NOMO-1 treated with dmso at 0.1 percent for 144 hours (cell line): Measurements from ENCODE around the gene AKAIN1.

Source experiments
- DNase-seq: peaks from one replicate; lab custom pipeline; 2025; ENCODE audit not compliant: unreplicated experiment; lab: John Stamatoyannopoulos, UW

The AKAIN1 gene

DNA sequence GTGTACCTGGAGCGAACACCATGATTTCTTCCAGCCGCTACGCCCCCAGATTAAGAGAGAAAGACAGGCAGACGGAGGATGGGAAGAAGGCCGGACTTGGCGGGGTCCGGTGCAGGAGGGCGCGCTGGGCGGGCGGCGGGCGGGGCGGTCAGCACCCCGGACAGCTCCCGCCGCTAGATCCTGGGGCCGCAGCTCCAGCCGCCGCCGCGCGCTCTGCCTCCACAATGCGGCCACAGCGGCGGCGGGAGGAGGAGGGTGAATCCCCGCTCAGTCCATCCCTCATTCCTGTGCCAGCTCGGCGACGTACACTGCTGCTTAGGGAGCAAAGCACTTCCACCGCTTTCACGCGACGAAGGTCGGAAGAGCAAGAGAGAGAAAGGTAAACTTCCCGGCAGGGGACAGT lies at the start of gene AKAIN1:
TSS of gene AKAIN1 (minus strand) at position 226 of the 403 bp plus-strand sequence. CDS start at position 22, 204 bp downstream.
- DNase-seq = no peak

DNA sequence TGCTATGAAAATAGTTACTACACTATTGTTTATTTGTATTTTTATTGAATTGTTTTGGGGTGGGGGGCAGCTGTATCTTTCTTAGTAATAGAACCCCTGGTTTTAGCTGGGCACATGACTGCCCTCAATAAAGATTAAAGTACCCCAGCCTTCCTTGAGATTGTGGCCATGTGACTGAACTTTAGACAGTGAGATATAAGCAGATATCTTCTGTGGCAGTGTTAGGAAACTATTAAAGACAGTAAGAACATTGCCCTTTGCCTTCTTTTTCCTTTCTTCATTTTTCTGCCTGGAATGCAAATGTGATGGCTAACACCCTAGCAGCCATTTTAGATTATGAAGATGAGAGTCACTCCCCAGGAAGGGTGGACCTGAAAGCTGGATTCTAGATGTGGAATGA lies 47.9 kb upstream of the AKAIN1 start:
- no peak for DNase-seq

GRCh38 chr18:5239447-5239846 lies 42.4 kb upstream of the AKAIN1 start:
- no peak for DNase-seq

DNA sequence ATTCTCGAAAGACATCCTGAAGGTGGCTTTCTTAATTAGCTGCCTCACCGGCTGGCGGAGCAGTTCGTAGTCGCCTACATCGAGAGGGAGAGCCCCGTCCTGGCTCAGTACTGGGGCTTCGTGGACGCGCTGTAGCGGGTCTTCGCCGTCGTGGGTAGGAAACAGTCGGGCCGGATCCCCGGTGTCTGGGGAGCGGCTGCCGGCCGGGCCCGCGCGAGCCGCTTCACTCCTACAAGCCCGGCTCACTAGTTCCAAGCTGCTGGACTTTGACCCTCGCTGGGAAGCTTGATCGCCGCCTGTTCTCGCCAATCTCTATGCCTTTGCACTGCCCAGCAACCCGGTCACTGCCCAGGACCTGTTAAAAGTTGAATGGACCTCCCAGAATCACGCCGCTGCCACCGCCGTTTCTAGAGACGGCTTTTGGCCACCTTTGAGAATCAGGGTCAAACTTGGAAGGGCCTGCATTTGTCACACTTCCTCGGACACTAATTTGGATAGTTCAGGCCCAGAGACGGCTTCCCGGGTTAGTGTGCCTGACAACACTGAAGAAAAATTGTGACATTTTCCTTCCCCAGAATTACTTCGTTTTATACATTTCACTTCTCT lies 41.4 kb upstream of the AKAIN1 start:
- no peak for DNase-seq

- DNase-seq = peak; percentile 86
These were observed 40.8 kb upstream of the AKAIN1 start for GRCh38 chr18:5237723-5238370.

GRCh38 chr18:5237083-5237722 lies 40.1 kb upstream of the AKAIN1 start:
- DNase-seq = no peak

DNA sequence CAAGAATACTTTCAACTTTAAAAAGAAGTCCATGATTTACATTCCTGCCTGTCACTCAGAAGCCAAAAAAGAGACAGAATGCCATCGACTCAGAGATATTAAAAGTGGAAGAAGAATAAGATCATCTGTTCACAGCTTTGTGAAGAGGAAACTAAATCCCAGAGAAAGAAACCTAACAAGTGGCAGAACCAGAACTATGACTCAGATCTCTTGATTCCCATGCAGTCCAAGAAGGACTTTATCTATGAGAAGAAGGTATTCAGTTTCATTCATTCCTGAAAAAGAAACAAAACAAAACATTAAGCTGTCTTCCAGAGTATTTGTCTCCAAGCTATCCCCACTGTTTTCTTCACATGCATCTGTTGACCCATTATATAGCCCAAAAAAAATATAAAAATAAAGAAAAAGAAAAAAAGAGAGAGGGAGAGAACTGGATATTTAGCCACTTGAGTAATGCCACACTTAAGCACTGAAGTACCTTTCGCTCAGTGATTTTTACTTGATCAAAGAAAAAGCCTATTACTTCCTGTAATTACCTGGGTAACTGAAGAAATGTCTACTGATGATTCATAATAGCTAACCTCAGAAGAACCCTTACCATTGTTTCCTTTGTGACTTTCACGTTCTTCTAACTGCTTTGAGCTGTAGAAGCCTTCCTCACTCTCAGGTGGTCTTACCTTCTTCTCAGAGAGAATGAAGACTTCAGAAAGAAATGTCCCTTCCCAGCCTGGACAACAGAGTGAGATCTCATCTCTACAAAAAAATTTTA lies 17.7 kb upstream of the AKAIN1 start:
- DNase-seq = no peak

GRCh38 chr18:5207471-5208150 lies 10.6 kb upstream of the AKAIN1 start:
- DNase-seq = no peak

DNA sequence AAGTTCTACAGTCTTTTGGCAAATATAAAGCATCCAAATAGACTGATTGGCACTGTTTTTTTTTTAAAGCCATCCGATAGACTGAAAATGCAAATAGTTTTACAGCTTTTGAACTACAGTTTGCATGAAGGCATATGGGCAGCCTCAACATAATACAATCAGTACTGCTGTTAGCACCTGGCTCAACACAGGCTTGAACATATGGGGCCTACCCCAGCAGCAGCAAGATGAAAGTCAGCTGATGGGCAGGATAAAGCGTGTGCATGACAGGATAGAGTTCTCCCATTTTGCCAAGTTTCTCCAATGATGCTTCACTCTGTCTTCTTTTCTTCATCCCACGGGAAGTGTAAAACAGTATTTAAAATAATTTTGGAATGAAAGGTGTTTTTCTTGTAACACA lies 1.3 kb upstream of the AKAIN1 start:
- DNase-seq = no peak

DNA sequence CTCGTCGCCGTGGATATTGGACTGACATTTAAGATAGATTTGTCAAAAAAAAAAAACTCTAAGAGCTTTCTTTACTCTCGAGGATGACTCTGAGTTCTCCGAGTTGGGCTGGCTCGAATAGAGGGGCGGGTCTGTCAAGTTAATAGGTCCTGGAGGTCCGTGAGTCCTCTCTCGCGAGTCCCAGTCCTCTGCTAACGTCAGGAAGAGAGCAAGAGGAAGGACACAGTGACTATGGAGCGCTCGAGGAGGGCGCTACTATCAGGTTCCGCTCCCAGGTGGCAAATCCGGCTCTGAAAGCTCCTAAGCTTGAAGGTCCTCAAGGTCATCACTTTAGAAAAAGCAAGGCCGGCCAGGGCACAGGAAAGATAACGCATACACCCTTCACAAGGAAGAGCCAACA lies 404 bp upstream of the AKAIN1 start:
- no peak for DNase-seq

- DNase-seq = no peak
These were observed 615 bp downstream of the AKAIN1 start for GRCh38 chr18:5196253-5197031.

GRCh38 chr18:5195656-5196055 lies 1.4 kb downstream of the AKAIN1 start:
- no peak for DNase-seq

DNA sequence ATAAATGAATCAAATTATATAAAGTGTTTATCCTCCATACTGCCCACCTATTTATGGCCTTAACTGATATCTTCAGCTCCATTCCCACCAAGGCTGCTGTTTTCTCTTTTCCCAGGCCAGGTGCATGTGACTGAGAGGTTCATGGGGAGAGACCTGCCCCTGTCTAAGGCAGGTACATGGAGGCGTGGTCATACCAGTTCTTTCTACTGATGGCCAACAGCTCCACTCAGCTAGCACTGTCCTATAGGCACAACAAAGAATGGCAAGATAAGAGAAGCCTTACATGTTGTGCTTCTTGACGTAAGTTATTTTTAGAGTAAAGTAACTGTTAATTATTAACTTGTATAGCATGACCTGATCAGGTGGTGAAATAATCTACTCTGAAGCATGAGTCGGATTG lies 16.8 kb downstream of the AKAIN1 start:
- no peak for DNase-seq

GRCh38 chr18:5178519-5178918 lies 18.5 kb downstream of the AKAIN1 start:
- no peak for DNase-seq

DNA sequence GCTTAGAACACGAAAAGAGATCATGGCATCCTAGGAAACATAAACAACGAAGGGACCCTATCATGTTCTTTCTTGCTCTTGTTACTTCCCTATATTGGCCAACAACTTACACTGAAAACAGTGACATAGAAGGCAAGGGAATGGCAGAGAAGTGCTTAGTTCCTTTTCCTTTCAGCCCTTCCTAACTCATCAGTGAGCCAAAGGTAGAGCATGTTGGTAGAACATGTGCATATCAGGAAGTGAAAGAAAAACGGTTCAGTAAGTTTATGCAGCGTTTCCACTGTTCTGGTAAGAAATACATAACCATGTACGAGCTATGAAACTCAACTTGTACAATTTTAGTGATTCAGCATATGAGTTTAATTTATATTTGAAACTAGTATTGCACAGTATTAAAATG lies 21.7 kb downstream of the AKAIN1 start:
- peak; percentile 38 for DNase-seq

GRCh38 chr18:5173646-5174045 lies 23.4 kb downstream of the AKAIN1 start:
- no peak for DNase-seq

GRCh38 chr18:5173236-5173635 lies 23.8 kb downstream of the AKAIN1 start:
- DNase-seq = no peak

GRCh38 chr18:5167831-5168230 lies 29.2 kb downstream of the AKAIN1 start:
- no peak for DNase-seq

- no peak for DNase-seq
These were observed 30.3 kb downstream of the AKAIN1 start for GRCh38 chr18:5166606-5167280.

DNA sequence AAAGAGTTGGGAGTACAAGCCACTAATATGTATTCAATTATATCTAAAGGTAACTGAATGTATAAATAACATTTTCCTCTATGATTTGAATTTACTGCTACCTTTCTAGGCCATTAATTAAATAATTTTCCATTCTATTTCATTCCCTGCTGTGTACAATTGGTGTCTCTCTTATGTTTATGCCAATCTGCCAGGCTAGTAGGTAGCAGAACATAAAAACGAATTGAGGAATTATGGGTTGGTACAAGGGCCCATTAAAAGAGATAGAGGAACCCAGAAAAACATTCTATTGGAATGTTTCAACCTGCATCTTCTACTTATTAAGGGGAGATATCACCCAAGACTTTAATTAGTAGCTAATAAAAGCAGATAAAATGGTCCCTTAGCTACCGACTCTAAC lies 32.2 kb downstream of the AKAIN1 start:
- no peak for DNase-seq
